ENCODE data around the gene RSPH1. TPM values are rescaled to one million over a fixed set of nuclear protein-coding genes. Genes with fewer than 3 reads are reported as not detected.

RSPH1 gene
- total and polyA plus RNA-seq, 2 of the 4 experiments (the other 2 are of a cell fraction): not detected

DNA sequence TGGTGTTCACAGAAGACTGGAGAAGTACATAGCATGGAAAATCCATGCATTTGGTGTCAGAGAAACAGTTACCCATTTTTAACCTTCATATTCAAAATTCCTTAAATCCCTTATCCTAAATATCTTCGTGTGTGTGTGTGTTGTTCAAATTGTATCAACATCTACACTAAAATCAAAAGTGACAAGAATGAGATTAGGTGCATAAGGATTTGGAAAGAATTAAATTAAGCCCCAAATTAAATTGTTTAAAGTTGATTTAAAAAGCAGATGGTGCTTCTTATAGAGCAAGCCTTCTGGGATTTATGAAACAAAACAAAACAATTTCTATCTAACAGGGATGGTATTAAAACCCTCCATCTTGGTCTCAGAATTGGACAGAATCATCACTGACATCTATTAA is 4.7 kb downstream of the RSPH1 start:
- Histone ChIP-seq H3K9me3 (ENCODE audit: control insufficient read depth, insufficient read depth, low read length) (no peaks in the 10 kb centered on the region; the same call in 1 of the 2 replicates), H2AK9ac (replicated peaks; ENCODE audit: low read depth, low read length, poor library complexity) (no peak overlapping the region), H4K20me1 (ENCODE audit: insufficient read depth, low read length) (no peaks in the 10 kb centered on the region), H3K4ac (ENCODE audit: low read depth, low read length) (no peak overlapping the region), H3K27ac (ENCODE audit: insufficient read depth, low read length) (no peak overlapping the region), H2AK5ac (ENCODE audit: low read depth, low read length) (no peak overlapping the region), H3K18ac (ENCODE audit: low read depth, low read length) (no peak overlapping the region), H3K27me3 (ENCODE audit: control insufficient read depth, insufficient read depth, low read length) (peaks cover 15% of the 10 kb centered on the region; the same call in 1 of the 2 replicates), H4K91ac (ENCODE audit: insufficient read depth, low read depth, low read length) (no peak overlapping the region), H3K4me1 (ENCODE audit: control insufficient read depth, insufficient read depth, low read length) (no peaks in the 10 kb centered on the region), H3K4me3 (ENCODE audit: insufficient read depth, low read depth, low read length) (no peak overlapping the region), H3K14ac (replicated peaks; ENCODE audit: low read depth, low read length) (no peak overlapping the region), H4K8ac (ENCODE audit: low read depth in 2 of 2, low read length in 2 of 2) (no peak overlapping the region), H3K36me3 (ENCODE audit: control insufficient read depth, insufficient read depth, low read length) (no peaks in the 10 kb centered on the region), H2BK120ac (ENCODE audit: low read depth, low read length) (no peak overlapping the region), H3K79me1 (ENCODE audit: low read depth in 1 of 2, low read length in 2 of 2) (no peaks in the 10 kb centered on the region), H3K23ac (ENCODE audit: low read depth, low read length) (no peak overlapping the region), H3K4me2 (ENCODE audit: low read depth, low read length) (no peak overlapping the region), H2BK5ac (ENCODE audit: low read depth, low read length, poor library complexity, severe bottlenecking) (no peak overlapping the region), H2AFZ (replicated peaks; ENCODE audit: low read length, poor library complexity) (no peak overlapping the region), H2BK15ac (ENCODE audit: low read depth, low read length) (no peak overlapping the region), H3K9ac (ENCODE audit: low read depth, low read length) (no peak overlapping the region), H4K5ac (ENCODE audit: low read depth, low read length) (no peak overlapping the region), H3K9me1 (ENCODE audit: insufficient read depth, low read length) (no peaks in the 10 kb centered on the region), H2BK20ac (ENCODE audit: low read depth, low read length) (no peak overlapping the region), H3K56ac (ENCODE audit: extremely low read depth, insufficient read depth, low read length) (no peak overlapping the region)
- no CpG with 5 or more reads among the region's 1 CpG for WGBS, 2 experiments (ENCODE audit: extremely low coverage in 2 of 2, insufficient read length in 1 of 2)
- CTCF ChIA-PET: interaction anchor here (0.6 kb wide), 1 partner anchor 260 kb away, joined by 3 read pairs; no protein-coding TSS in a partner anchor
- POLR2A ChIA-PET (ENCODE audit: unreplicated experiment): no interaction called here
- TF ChIP-seq CEBPB (IDR thresholded peaks at IDR 0.05; ENCODE audit: low read depth, low read length) (no peak), POLR2A (IDR thresholded peaks at IDR 0.05; ENCODE audit: low read depth, low read length) (no peak), MXI1 (IDR thresholded peaks at IDR 0.05; ENCODE audit: borderline replicate concordance, low read depth, low read length) (no peak), SMC3 (IDR thresholded peaks at IDR 0.05; ENCODE audit: low read depth, low read length) (no peak), MAFK (IDR thresholded peaks at IDR 0.05; ENCODE audit: low read depth, low read length) (no peak), BHLHE40 (IDR thresholded peaks at IDR 0.05; ENCODE audit: low read depth, low read length) (no peak), RAD21 (IDR thresholded peaks at IDR 0.05; ENCODE audit: low read length) (no peak)
- no peak for ATAC-seq (ENCODE audit: low read depth)
- in situ Hi-C loops (cut with MboI; ENCODE audit: low sequenced_read_pairs) (no loop called here), intact Hi-C loops (cut with micrococcal nuclease) (no loop called here), dilution Hi-C loops (cut with HindIII; ENCODE audit: low sequenced_read_pairs, unreplicated experiment) (no loop called here)
- DNase-seq: no peak
- no TSS peak for BruUV-seq (replicated peaks)

All from IMR-90 (cell line).